22Rv1 (cell line): Measurements from ENCODE around the gene RAB11FIP5.

Experiments used
- ZFX ChIP-seq: fragments of 450-650 bp; IDR thresholded peaks from 2 replicates; pipeline ENCODE4 v1.6.1; 2017; ENCODE audit warnings: antibody characterized with exemption, borderline replicate concordance
- TF ChIP-seq, protein P1 (sequence below): fragments of 450-650 bp; IDR thresholded peaks from 2 replicates; pipeline ENCODE4 v1.5.1; 2017; ENCODE audit warnings: mild to moderate bottlenecking

DNA sequence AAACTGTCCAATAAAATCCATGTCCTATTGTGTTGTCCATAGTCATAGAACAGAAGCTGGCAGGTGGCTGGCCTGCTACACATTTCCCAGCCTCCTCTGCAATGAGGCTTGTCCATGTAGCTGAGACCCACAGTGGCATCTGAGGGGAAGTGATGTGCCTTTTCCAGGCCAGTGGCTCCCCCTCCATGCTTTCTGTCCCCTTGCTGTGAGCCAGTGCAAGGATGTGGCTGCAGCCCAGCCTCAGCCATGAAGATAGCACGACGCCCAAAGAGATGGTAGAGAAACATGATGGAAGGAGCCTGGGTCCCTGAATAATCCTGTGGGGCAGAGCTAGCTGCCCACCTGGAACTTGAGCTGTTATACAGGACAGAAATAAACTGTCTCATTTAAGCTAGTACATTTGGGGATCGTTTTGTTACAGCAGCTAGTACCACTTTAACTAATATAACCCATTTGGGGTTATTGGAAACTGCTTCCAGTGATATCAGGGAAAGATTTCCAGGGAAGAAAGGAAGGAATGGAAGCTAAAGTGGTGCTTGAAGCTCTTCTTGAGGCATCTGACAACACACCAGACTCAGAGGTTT is 81.6 kb downstream of the RAB11FIP5 start:
- TF ChIP-seq, protein P1, sequence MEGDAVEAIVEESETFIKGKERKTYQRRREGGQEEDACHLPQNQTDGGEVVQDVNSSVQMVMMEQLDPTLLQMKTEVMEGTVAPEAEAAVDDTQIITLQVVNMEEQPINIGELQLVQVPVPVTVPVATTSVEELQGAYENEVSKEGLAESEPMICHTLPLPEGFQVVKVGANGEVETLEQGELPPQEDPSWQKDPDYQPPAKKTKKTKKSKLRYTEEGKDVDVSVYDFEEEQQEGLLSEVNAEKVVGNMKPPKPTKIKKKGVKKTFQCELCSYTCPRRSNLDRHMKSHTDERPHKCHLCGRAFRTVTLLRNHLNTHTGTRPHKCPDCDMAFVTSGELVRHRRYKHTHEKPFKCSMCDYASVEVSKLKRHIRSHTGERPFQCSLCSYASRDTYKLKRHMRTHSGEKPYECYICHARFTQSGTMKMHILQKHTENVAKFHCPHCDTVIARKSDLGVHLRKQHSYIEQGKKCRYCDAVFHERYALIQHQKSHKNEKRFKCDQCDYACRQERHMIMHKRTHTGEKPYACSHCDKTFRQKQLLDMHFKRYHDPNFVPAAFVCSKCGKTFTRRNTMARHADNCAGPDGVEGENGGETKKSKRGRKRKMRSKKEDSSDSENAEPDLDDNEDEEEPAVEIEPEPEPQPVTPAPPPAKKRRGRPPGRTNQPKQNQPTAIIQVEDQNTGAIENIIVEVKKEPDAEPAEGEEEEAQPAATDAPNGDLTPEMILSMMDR: no peak
- TF ChIP-seq ZFX: no peak
